HL-60/S4 treated with phorbol 12-myristate 13-acetate at 8.2 ng/mL for 4 days and 3 days (cell line): Measurements from ENCODE around the gene DLG4.

Source experiments
- in situ Hi-C: fragments of 300-500 bp; cut with MboI; formaldehyde crosslinking; loops from 2 replicates; pipeline ENCODE4 v1.15.0; 2022; ENCODE audit warnings: low sequenced_read_pairs

The DLG4 gene

GRCh38 chr17:7219812-7220592 lies at the start of gene DLG4, which contains the start of gene ACADVL:
DLG4 (minus strand) TSS chr17:7219836.
ACADVL (plus strand) TSS chr17:7219938; CDS start chr17:7219985, 47 bp downstream.
- in situ Hi-C loops = no loop called here

- in situ Hi-C loops = no loop called here
Measured at GRCh38 chr17:7266784-7267183, 47.1 kb upstream of the DLG4 start.

GRCh38 chr17:7263801-7264078 lies 44.1 kb upstream of the DLG4 start:
- in situ Hi-C loops = no loop called here

- in situ Hi-C loops = no loop called here
Measured at GRCh38 chr17:7262935-7263800, 43.5 kb upstream of the DLG4 start.

GRCh38 chr17:7262192-7262934 lies 42.7 kb upstream of the DLG4 start, which contains the start of gene CLDN7:
CLDN7 (minus strand) TSS chr17:7262478; CDS start chr17:7262043, 435 bp downstream.
- in situ Hi-C loops = no loop called here

- in situ Hi-C loops = no loop called here
Measured at GRCh38 chr17:7261379-7262191, 41.9 kb upstream of the DLG4 start.

- in situ Hi-C loops = no loop called here
Measured at GRCh38 chr17:7260651-7261378, 41.2 kb upstream of the DLG4 start.

GRCh38 chr17:7260151-7260550 lies 40.5 kb upstream of the DLG4 start:
- in situ Hi-C loops = no loop called here

GRCh38 chr17:7259555-7259889 lies 39.9 kb upstream of the DLG4 start:
- in situ Hi-C loops = no loop called here

- in situ Hi-C loops = no loop called here
Measured at GRCh38 chr17:7258731-7259554, 39.3 kb upstream of the DLG4 start.

- in situ Hi-C loops = no loop called here
Measured at GRCh38 chr17:7256766-7257456, 37.3 kb upstream of the DLG4 start.

GRCh38 chr17:7254511-7254910 lies 34.9 kb upstream of the DLG4 start:
- in situ Hi-C loops = no loop called here

GRCh38 chr17:7253082-7253481 lies 33.4 kb upstream of the DLG4 start:
- in situ Hi-C loops = no loop called here

GRCh38 chr17:7252176-7253043 lies 32.8 kb upstream of the DLG4 start, which contains the start of gene ELP5:
ELP5 (plus strand) TSS chr17:7252215; CDS start chr17:7252551, 336 bp downstream.
- in situ Hi-C loops = no loop called here

- in situ Hi-C loops = no loop called here
Measured at GRCh38 chr17:7251661-7252175, 32.1 kb upstream of the DLG4 start, which contains the start of gene CTDNEP1. CTDNEP1 (minus strand) TSS chr17:7251734; CDS start chr17:7251296, 438 bp downstream.

- in situ Hi-C loops = no loop called here
Measured at GRCh38 chr17:7250695-7251627, 31.3 kb upstream of the DLG4 start.
